ENCODE data around the gene ATP8B4.

The ATP8B4 gene

DNA sequence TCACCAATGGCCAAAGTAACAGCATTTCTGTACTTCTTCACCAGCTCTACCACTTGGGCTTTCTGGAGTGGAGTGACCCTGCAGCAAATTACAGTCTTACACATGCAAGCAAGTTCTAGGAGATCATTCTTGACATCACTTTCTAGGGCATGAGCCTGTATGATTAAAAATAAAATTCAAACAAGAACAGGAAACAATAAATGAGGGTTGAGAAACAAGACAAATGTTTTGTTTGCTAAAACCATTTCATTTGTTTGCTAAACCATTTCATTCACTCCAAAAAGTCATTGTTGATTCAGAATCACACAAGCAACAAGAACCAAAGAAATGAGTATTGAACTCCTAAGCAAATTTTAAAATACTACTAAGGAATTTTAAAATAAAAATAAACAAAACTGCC, 220.9 kb downstream of the ATP8B4 start:
- TF ChIP-seq, protein P1, sequence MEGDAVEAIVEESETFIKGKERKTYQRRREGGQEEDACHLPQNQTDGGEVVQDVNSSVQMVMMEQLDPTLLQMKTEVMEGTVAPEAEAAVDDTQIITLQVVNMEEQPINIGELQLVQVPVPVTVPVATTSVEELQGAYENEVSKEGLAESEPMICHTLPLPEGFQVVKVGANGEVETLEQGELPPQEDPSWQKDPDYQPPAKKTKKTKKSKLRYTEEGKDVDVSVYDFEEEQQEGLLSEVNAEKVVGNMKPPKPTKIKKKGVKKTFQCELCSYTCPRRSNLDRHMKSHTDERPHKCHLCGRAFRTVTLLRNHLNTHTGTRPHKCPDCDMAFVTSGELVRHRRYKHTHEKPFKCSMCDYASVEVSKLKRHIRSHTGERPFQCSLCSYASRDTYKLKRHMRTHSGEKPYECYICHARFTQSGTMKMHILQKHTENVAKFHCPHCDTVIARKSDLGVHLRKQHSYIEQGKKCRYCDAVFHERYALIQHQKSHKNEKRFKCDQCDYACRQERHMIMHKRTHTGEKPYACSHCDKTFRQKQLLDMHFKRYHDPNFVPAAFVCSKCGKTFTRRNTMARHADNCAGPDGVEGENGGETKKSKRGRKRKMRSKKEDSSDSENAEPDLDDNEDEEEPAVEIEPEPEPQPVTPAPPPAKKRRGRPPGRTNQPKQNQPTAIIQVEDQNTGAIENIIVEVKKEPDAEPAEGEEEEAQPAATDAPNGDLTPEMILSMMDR (conservative IDR thresholded peaks at IDR 0.05; ENCODE audit: low read depth, low read length) = no peak
- H3K4me3 ChIP-seq (ENCODE audit: low read depth, low read length) = no peak overlapping the region
- DNase-seq (ENCODE audit: low read depth) = no peak

DNA sequence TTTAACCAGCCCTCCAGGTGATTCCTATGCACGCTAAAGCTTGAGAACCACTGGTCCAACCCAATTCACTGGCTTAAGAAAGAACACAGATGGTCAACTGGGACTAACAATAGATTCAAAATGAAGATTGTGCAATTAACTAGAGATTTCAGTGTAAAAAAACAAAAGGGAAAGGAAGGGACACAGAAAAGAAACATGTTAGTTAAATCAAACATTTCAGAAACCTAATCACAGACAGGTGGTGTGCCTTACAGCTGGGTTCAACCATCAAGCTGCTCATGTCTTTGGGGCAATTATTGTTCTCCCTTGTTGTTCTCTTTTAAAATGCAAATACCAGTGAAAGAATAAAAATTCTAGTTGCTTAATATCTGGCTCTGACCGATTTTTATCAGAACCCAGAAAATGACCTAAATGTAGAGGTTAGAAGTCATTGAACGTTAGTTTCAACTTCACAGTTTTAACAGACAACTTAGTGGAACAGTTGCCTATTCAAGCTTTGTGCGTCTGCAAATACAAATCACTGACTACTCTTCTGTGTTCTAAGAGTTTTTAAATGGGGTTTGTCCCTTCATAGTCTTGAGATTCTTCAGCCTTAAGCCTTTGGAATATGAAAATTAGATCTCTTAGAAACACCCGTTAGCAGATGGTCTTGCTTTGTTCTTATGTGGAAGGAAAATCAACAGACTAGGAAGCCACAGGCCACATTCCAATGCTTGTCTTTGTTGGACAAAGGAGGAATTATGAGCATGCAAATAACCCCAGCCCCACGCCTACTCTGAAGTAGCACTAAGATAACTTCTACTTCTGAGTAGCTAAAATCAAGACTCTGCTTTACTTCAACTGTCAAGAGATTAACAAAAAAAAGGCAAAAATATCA, 223.4 kb downstream of the ATP8B4 start:
- no peak overlapping the region for H3K4me3 ChIP-seq (ENCODE audit: low read depth, low read length)
- TF ChIP-seq, protein P1 (conservative IDR thresholded peaks at IDR 0.05; ENCODE audit: low read depth, low read length) = no peak
- peak; percentile 74 for DNase-seq (ENCODE audit: low read depth)

DNA sequence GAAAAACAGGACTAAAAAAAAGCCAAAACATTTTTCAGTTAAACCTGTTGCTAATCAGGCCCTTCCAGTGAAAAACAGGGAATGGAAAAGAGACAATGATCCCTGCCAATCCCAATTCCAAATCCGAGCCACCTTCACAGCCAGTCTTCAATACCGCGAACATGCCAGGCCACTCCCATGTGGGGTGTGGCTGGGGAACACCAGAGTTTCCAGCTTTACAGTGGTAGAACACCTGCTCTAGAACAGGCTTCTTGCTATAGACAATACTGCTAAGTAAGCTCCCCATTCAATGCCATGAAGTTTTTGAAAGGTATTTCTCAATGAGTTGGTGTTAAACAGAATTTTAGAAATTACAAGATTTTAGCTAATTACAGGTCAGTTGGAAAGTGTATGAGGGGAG, 228.3 kb downstream of the ATP8B4 start:
- H3K4me3 ChIP-seq (ENCODE audit: low read depth, low read length) = no peak overlapping the region
- no peak for DNase-seq (ENCODE audit: low read depth)
- TF ChIP-seq, protein P1 (conservative IDR thresholded peaks at IDR 0.05; ENCODE audit: low read depth, low read length) = no peak

DNA sequence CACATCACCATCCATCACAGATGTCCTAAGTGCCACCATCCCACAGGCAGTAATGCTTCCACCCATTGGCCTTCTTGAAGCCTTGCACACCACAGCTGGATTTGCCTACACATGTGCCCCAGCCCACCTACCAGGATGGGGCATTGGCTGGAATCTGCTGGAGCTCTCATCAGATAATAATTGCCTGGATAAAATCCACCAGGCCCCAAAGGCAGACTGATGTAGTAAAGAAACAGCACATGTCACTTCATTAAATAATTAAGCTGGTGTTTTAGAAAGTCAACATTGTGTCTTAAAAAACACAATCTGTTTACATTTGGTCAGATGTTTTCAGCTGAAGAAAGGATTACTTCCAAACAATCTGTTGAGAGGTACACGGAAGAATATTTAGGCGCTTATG, 229.5 kb downstream of the ATP8B4 start:
- DNase-seq (ENCODE audit: low read depth) = no peak
- TF ChIP-seq, protein P1 (conservative IDR thresholded peaks at IDR 0.05; ENCODE audit: low read depth, low read length) = no peak
- H3K4me3 ChIP-seq (ENCODE audit: low read depth, low read length) = no peak overlapping the region

DNA sequence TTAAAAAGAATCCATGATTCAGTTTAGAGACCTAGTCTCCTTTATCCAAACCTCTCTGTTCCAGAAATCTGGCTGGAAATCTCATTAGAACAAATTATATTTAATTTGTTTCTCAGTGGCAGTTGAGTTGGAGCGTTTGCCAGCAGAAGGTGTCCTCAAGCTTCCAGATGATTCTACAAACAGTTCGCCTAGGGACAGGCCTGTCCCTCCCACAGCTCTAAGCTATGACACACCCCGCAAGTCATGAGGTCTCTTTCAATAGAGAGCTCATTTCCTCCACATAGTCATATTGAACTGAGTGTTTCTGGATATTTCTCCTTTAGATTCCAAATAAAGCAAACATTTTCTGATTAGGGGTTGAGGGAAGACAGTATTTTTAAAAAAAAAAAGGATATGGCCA, 230.3 kb downstream of the ATP8B4 start:
- H3K4me3 ChIP-seq (ENCODE audit: low read depth, low read length) = no peak overlapping the region
- TF ChIP-seq, protein P1 (conservative IDR thresholded peaks at IDR 0.05; ENCODE audit: low read depth, low read length) = no peak
- no peak for DNase-seq (ENCODE audit: low read depth)

DNA sequence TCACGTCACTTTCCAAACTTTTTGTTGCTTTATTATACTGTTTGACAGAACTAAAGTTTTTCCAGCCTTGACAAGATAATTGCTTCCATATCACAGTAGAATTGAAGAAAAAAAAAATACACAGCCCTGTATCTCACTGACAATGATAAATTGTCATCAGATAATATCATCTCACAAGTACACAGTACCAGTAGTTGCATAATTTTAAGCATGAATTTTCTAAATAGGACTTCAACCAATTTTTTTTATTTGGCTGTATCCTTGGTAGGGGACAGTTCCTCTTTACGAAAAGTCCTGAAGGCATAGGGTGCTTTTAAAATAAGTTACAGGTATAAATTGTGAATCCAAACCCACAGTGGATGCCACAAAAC, 230.7 kb downstream of the ATP8B4 start:
- H3K4me3 ChIP-seq (ENCODE audit: low read depth, low read length) = no peak overlapping the region
- no peak for DNase-seq (ENCODE audit: low read depth)
- TF ChIP-seq, protein P1 (conservative IDR thresholded peaks at IDR 0.05; ENCODE audit: low read depth, low read length) = no peak

Data from choroid plexus epithelial cell (primary cell).